Endodermal cell (in vitro differentiated cells): ENCODE data around the gene KLF16. TPM values are rescaled to one million over a fixed set of nuclear protein-coding genes. Genes with fewer than 3 reads are reported as not detected.

Experiments
- DNase-seq: peaks from one replicate; pipeline ENCODE4 v3.0.0-alpha.2; 2017
- H3K27ac ChIP-seq: 2 replicates; pipeline ENCODE4 v1.5.1; 2013; ENCODE audit warnings: mild to moderate bottlenecking, low read depth, low read length, moderate library complexity
- H3K27me3 ChIP-seq: 2 replicates; pipeline ENCODE4 v1.6.1; 2013; ENCODE audit warnings: mild to moderate bottlenecking, low read length, moderate library complexity; ENCODE audit not compliant: insufficient read depth, control insufficient read depth, poor library complexity, severe bottlenecking
- H3K36me3 ChIP-seq: 2 replicates; pipeline ENCODE4 v1.7.0; 2013; ENCODE audit warnings: mild to moderate bottlenecking, low read length, moderate library complexity; ENCODE audit not compliant: control insufficient read depth, insufficient read depth
- H3K4me1 ChIP-seq: one replicate; pipeline ENCODE4 v1.7.0; 2013; ENCODE audit warnings: low read length; ENCODE audit not compliant: control insufficient read depth, insufficient read depth
- H3K4me3 ChIP-seq: 2 replicates; pipeline ENCODE4 v1.5.1; 2013; ENCODE audit warnings: mild to moderate bottlenecking, low read length, moderate library complexity
- H3K9ac ChIP-seq: 2 replicates; pipeline ENCODE4 v1.6.1; 2013; ENCODE audit warnings: mild to moderate bottlenecking, low read length, moderate library complexity; ENCODE audit not compliant: poor library complexity, severe bottlenecking; ENCODE audit errors: extremely low read depth
- H3K9me3 ChIP-seq: 2 replicates; pipeline ENCODE4 v1.6.1; 2013; ENCODE audit warnings: mild to moderate bottlenecking, low read length, moderate library complexity; ENCODE audit not compliant: control insufficient read depth
- H3K27ac Mint-ChIP-seq: 2 replicates; pipeline ENCODE4 v1.8.0; 2020; ENCODE audit warnings: mixed read lengths
- H3K27me3 Mint-ChIP-seq: 2 replicates; pipeline ENCODE4 v1.8.0; 2021; ENCODE audit warnings: mild to moderate bottlenecking, mixed read lengths; ENCODE audit not compliant: insufficient read depth
- H3K36me3 Mint-ChIP-seq: 2 replicates; pipeline ENCODE4 v1.8.0; 2020; ENCODE audit warnings: low read depth, mixed read lengths
- H3K4me1 Mint-ChIP-seq: 2 replicates; pipeline ENCODE4 v1.8.0; 2020; ENCODE audit warnings: mixed read lengths
- H3K4me3 Mint-ChIP-seq: 2 replicates; pipeline ENCODE4 v1.8.0; 2020; ENCODE audit warnings: mild to moderate bottlenecking, moderate library complexity, mixed read lengths
- H3K9me3 Mint-ChIP-seq: 2 replicates; pipeline ENCODE4 v1.8.0; 2020; ENCODE audit warnings: mild to moderate bottlenecking, mixed read lengths
- WGBS, 2 experiments: methylation state at CpG; one replicate each; pipeline versions ENCODE4 v1.1.5 to v1.1.7; 2013; ENCODE audit warnings: missing lambda C conversion rate in 2 of 2, mixed read lengths in 1 of 2; ENCODE audit not compliant: insufficient coverage in 1 of 2, insufficient read length in 1 of 2; 5-methylcytosine and 5-hydroxymethylcytosine counted together
- total RNA-seq, 2 donors: library from RNA; stranded (reverse); fragmentation: NEBNext Ultra II Directional in 1 of 2; extraction: Animal tissue kit (Norgen Biotek cat#: 25700) in 1 of 2; gene quantifications; 2 replicates in 1 of 2; 3 replicates in 1 of 2; pipeline ENCODE4 v1.2.1, GENCODE V29; 2021
- TF ChIP-seq, protein P1 (sequence below): fragments of 200-600 bp; sonication (generic); conservative IDR thresholded peaks from 2 replicates; pipeline ENCODE4 v1.5.0; 2021; ENCODE audit warnings: antibody characterized with exemption, mild to moderate bottlenecking

The KLF16 gene
- total RNA-seq, 2 donors from 2014 or later = 39.0 to 42.9 TPM

DNA sequence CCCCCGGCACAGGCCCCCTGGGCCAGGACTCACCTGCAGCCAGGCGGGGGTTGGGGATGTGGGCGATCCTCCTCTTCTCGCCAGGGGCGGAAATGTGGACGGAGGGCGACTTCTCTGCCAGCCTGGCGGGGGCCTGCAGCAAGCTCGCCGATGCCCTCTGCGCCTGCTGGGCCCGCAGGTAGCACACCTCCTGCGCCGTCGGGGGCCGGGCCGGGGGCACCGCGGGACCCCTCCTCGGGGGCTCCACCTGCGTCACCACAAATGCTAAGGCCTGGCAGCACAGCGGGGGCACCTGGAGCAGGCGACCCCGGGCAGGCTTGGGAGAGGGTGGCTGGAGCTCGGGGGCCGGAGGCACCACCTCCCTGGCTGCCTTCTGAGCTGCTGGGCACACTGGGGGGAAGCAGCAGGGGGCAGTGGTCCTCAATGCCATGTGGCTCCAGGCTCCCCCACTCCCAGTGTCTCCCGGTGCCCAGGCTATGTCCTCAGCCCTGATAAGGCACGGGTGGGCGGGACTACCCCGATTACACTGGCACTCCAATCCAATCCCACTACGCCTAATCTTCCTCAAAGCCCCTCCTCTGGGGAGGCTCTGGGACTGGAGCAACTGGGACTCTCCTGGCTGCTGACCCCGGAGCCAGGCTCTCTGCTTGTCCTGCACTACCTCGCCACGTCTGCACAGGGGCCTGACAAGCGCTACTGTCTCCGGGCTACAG is 39.7 kb downstream of the KLF16 start:
- H3K27ac Mint-ChIP-seq = no peak overlapping the region

GRCh38 chr19:1823020-1823419 is 40.4 kb downstream of the KLF16 start:
- TF ChIP-seq, protein P1, sequence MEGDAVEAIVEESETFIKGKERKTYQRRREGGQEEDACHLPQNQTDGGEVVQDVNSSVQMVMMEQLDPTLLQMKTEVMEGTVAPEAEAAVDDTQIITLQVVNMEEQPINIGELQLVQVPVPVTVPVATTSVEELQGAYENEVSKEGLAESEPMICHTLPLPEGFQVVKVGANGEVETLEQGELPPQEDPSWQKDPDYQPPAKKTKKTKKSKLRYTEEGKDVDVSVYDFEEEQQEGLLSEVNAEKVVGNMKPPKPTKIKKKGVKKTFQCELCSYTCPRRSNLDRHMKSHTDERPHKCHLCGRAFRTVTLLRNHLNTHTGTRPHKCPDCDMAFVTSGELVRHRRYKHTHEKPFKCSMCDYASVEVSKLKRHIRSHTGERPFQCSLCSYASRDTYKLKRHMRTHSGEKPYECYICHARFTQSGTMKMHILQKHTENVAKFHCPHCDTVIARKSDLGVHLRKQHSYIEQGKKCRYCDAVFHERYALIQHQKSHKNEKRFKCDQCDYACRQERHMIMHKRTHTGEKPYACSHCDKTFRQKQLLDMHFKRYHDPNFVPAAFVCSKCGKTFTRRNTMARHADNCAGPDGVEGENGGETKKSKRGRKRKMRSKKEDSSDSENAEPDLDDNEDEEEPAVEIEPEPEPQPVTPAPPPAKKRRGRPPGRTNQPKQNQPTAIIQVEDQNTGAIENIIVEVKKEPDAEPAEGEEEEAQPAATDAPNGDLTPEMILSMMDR = no peak
- no peak for DNase-seq
- peaks cover 1% of the 10 kb centered on the region for H3K4me1 Mint-ChIP-seq
- H3K27me3 Mint-ChIP-seq = no peaks in the 10 kb centered on the region
- H3K9me3 Mint-ChIP-seq = no peaks in the 10 kb centered on the region
- H3K9me3 ChIP-seq = no peaks in the 10 kb centered on the region
- H3K4me1 ChIP-seq = peaks cover 6% of the 10 kb centered on the region
- no peak overlapping the region for H3K4me3 Mint-ChIP-seq
- peaks cover 27% of the 10 kb centered on the region for H3K36me3 Mint-ChIP-seq
- H3K27me3 ChIP-seq = no peaks in the 10 kb centered on the region
- no peak overlapping the region for H3K4me3 ChIP-seq
- WGBS, 2 experiments = 91 to 100% methylated on average over 4 to 8 of the region's 8 CpGs
- no peak overlapping the region for H3K27ac ChIP-seq
- H3K36me3 ChIP-seq = peaks cover 31% of the 10 kb centered on the region
- no peak overlapping the region for H3K9ac ChIP-seq
- no peak overlapping the region for H3K27ac Mint-ChIP-seq

More for the DNA sequence above, 39.7 kb downstream of the KLF16 start:
- H3K27me3 ChIP-seq = no peaks in the 10 kb centered on the region
- H3K9ac ChIP-seq = no peak overlapping the region
- Mint-ChIP-seq H3K9me3 (no peaks in the 10 kb centered on the region), H3K4me1 (peaks cover 1% of the 10 kb centered on the region), H3K36me3 (peaks cover 25% of the 10 kb centered on the region), H3K4me3 (no peak overlapping the region), H3K27me3 (no peaks in the 10 kb centered on the region)
- H3K9me3 ChIP-seq = no peaks in the 10 kb centered on the region
- peaks cover 6% of the 10 kb centered on the region for H3K4me1 ChIP-seq
- 92% methylated on average over 26 to 36 of the region's 36 CpGs for WGBS, 2 experiments
- TF ChIP-seq, protein P1 = no peak
- no peak overlapping the region for H3K4me3 ChIP-seq
- H3K36me3 ChIP-seq = peaks cover 26% of the 10 kb centered on the region
- H3K27ac ChIP-seq = no peak overlapping the region
- DNase-seq = peak; percentile 66

- Mint-ChIP-seq H3K36me3 (peaks cover 29% of the 10 kb centered on the region), H3K27ac (no peak overlapping the region), H3K4me1 (peaks cover 1% of the 10 kb centered on the region), H3K27me3 (no peaks in the 10 kb centered on the region), H3K9me3 (no peaks in the 10 kb centered on the region), H3K4me3 (no peak overlapping the region)
- no peaks in the 10 kb centered on the region for H3K27me3 ChIP-seq
- no peak overlapping the region for H3K9ac ChIP-seq
- peaks cover 6% of the 10 kb centered on the region for H3K4me1 ChIP-seq
- no peak overlapping the region for H3K4me3 ChIP-seq
- peaks cover 35% of the 10 kb centered on the region for H3K36me3 ChIP-seq
- TF ChIP-seq, protein P1 = no peak
- WGBS, 2 experiments = 97% methylated on average over 15 to 19 of the region's 19 CpGs
- H3K9me3 ChIP-seq = no peaks in the 10 kb centered on the region
- DNase-seq = no peak
- H3K27ac ChIP-seq = no peak overlapping the region
Measured at GRCh38 chr19:1822210-1822609, 41.2 kb downstream of the KLF16 start.
